Activated B cell treated with CpG ODN at 0.5 μM for 24 hours (primary cell): Measurements from ENCODE around the gene PLBD1. TPM values are rescaled to one million over a fixed set of nuclear protein-coding genes. Genes with fewer than 3 reads are reported as not detected.

Experiments
- ATAC-seq: fragments of 200-7000 bp; cut with Tn5 transposase; one replicate; pipeline ENCODE4 v1.10.0; 2021; ENCODE audit warnings: low read depth, mild to moderate bottlenecking, moderate library complexity
- CTCF ChIA-PET: fragments of 350-600 bp; sonication (Branson Sonifier 250); formaldehyde crosslinking; loops from one replicate; lab custom pipeline; 2021; ENCODE audit warnings: antibody characterized with exemption; lab: Charles Lee
- POLR2A ChIA-PET: fragments of 350-600 bp; sonication (Branson Sonifier 250); formaldehyde crosslinking; loops from one replicate; lab custom pipeline; 2021; ENCODE audit warnings: antibody characterized with exemption; lab: Charles Lee
- DNase-seq: peaks from one replicate; pipeline ENCODE4 v3.0.0; 2022
- H3K27ac Mint-ChIP-seq: one replicate; pipeline ENCODE4 v1.8.0; 2020; ENCODE audit warnings: mixed read lengths
- H3K27me3 Mint-ChIP-seq: one replicate; pipeline ENCODE4 v1.8.0; 2021; ENCODE audit warnings: mixed read lengths
- H3K36me3 Mint-ChIP-seq: one replicate; pipeline ENCODE4 v1.8.0; 2021; ENCODE audit warnings: low read depth, mixed read lengths
- H3K4me1 Mint-ChIP-seq: one replicate; pipeline ENCODE4 v1.8.0; 2021; ENCODE audit warnings: mixed read lengths
- H3K4me3 Mint-ChIP-seq: one replicate; pipeline ENCODE4 v1.8.0; 2020; ENCODE audit warnings: mild to moderate bottlenecking, mixed read lengths
- H3K9me3 Mint-ChIP-seq: one replicate; pipeline ENCODE4 v1.8.0; 2020; ENCODE audit warnings: mixed read lengths
- intact Hi-C: fragments of 100-400 bp; cut with micrococcal nuclease; formaldehyde crosslinking; loops from one replicate; pipeline ENCODE4 v1.15.1; 2024
- total RNA-seq: library from RNA; stranded (reverse); gene quantifications from 2 replicates; pipeline ENCODE4 v1.2.3, GENCODE V29; 2022
- TF ChIP-seq, protein P1 (sequence below): fragments of 200-600 bp; IDR thresholded peaks from one replicate; pipeline ENCODE4 v1.8.0; 2022; ENCODE audit warnings: antibody characterized with exemption, mild to moderate bottlenecking

The PLBD1 gene
- total RNA-seq, 1 donor from 2014 or later = 0.33 TPM

GRCh38 chr12:14601692-14602478 lies 34.2 kb upstream of the PLBD1 start:
- TF ChIP-seq, protein P1, sequence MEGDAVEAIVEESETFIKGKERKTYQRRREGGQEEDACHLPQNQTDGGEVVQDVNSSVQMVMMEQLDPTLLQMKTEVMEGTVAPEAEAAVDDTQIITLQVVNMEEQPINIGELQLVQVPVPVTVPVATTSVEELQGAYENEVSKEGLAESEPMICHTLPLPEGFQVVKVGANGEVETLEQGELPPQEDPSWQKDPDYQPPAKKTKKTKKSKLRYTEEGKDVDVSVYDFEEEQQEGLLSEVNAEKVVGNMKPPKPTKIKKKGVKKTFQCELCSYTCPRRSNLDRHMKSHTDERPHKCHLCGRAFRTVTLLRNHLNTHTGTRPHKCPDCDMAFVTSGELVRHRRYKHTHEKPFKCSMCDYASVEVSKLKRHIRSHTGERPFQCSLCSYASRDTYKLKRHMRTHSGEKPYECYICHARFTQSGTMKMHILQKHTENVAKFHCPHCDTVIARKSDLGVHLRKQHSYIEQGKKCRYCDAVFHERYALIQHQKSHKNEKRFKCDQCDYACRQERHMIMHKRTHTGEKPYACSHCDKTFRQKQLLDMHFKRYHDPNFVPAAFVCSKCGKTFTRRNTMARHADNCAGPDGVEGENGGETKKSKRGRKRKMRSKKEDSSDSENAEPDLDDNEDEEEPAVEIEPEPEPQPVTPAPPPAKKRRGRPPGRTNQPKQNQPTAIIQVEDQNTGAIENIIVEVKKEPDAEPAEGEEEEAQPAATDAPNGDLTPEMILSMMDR = no peak
- ATAC-seq = no peak

DNA sequence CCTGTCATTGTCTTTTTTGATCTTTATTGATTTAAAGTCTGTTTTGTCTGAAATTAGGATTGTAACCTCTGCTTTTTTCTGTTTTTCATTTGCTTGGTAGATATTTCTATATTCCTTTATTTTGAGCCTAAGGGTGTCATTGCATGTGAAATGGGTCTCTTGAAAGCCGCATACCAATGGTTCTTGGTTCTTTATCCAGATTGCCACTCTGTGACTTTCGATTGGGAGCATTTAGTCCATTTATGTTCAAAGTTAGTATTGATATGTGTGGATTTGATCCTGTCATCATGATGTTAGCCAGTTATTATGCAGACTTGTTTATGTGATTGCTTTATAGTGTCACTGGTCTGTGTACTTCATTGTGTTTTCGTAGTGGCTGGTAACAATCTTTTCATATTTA lies 29.8 kb upstream of the PLBD1 start:
- H3K27ac Mint-ChIP-seq = no peak overlapping the region
- TF ChIP-seq, protein P1 = no peak
- H3K27me3 Mint-ChIP-seq = no peaks in the 10 kb centered on the region
- H3K4me1 Mint-ChIP-seq = peaks cover 3% of the 10 kb centered on the region
- H3K36me3 Mint-ChIP-seq = no peaks in the 10 kb centered on the region
- ChIA-PET POLR2A (no interaction called here), CTCF (no interaction called here)
- intact Hi-C loops = no loop called here
- H3K9me3 Mint-ChIP-seq = peaks cover 28% of the 10 kb centered on the region
- ATAC-seq (no peak), DNase-seq (no peak)
- H3K4me3 Mint-ChIP-seq = no peak overlapping the region

More at GRCh38 chr12:14601692-14602478, 34.2 kb upstream of the PLBD1 start:
- intact Hi-C loops = no loop called here
- Mint-ChIP-seq H3K9me3 (peaks cover 37% of the 10 kb centered on the region), H3K27ac (no peak overlapping the region), H3K4me1 (peaks cover 3% of the 10 kb centered on the region), H3K36me3 (peaks cover 2% of the 10 kb centered on the region), H3K27me3 (no peaks in the 10 kb centered on the region), H3K4me3 (no peak overlapping the region)
- no peak for DNase-seq
- ChIA-PET CTCF (no interaction called here), POLR2A (interaction anchor here (0.5 kb wide), 1 partner anchor 201 kb away, joined by 3 read pairs; no protein-coding TSS in a partner anchor)

DNA sequence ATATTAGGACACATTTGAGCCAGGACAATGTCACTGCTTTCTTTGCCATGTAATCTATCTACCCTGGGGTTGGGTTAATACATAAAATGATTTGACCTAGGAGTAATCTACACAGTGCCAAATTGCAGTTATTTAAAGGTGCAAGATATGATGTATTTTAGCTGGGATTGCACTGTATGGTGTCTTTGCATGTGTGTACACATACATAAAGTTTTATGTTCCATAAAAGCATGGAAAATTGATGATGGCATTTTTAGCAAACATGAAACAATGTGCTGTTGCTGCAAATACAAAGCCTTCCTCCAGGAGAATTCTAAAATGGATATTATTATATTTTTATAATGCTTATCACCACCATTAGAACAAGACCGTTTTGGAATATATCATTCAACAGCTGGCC lies 24.0 kb upstream of the PLBD1 start:
- Mint-ChIP-seq H3K36me3 (no peaks in the 10 kb centered on the region), H3K4me3 (no peak overlapping the region), H3K4me1 (no peaks in the 10 kb centered on the region), H3K9me3 (peaks cover 6% of the 10 kb centered on the region), H3K27ac (no peak overlapping the region), H3K27me3 (no peaks in the 10 kb centered on the region)
- intact Hi-C loops = no loop called here
- ATAC-seq (no peak), DNase-seq (no peak)
- CTCF ChIA-PET = no interaction called here
- TF ChIP-seq, protein P1 = no peak
- POLR2A ChIA-PET = no interaction called here

GRCh38 chr12:14589169-14590004 lies 21.7 kb upstream of the PLBD1 start:
- DNase-seq (no peak), ATAC-seq (no peak)
- TF ChIP-seq, protein P1 = no peak
- no peak overlapping the region for H3K4me3 Mint-ChIP-seq
- no peaks in the 10 kb centered on the region for H3K9me3 Mint-ChIP-seq
- POLR2A ChIA-PET = no interaction called here
- no peaks in the 10 kb centered on the region for H3K27me3 Mint-ChIP-seq
- H3K27ac Mint-ChIP-seq = no peak overlapping the region
- no peaks in the 10 kb centered on the region for H3K4me1 Mint-ChIP-seq
- CTCF ChIA-PET = no interaction called here
- intact Hi-C loops = no loop called here
- H3K36me3 Mint-ChIP-seq = no peaks in the 10 kb centered on the region

- CTCF ChIA-PET = no interaction called here
- POLR2A ChIA-PET = interaction anchor here (0.6 kb wide), 1 partner anchor 187 kb away, joined by 4 read pairs; no protein-coding TSS in a partner anchor
- Mint-ChIP-seq H3K4me3 (no peak overlapping the region), H3K27me3 (no peaks in the 10 kb centered on the region), H3K4me1 (no peaks in the 10 kb centered on the region), H3K27ac (no peak overlapping the region), H3K36me3 (no peaks in the 10 kb centered on the region), H3K9me3 (no peaks in the 10 kb centered on the region)
- DNase-seq (no peak), ATAC-seq (no peak)
- intact Hi-C loops = no loop called here
- TF ChIP-seq, protein P1 = no peak
Measured at GRCh38 chr12:14588571-14588970, 20.9 kb upstream of the PLBD1 start.
